Right lobe of liver (tissue), 6 donors: Measurements from ENCODE around the gene HBQ1. TPM values are rescaled to one million over a fixed set of nuclear protein-coding genes. Genes with fewer than 3 reads are reported as not detected.

Experiments
- ATAC-seq, 4 donors: fragments of 200-7000 bp; cut with Tn5 transposase; one replicate each; pipeline ENCODE4 v1.9.1; 2020; ENCODE audit warnings: mild to moderate bottlenecking in 4 of 4, moderate library complexity in 4 of 4
- DNase-seq, 3 donors: peaks; one replicate each; pipeline ENCODE4 v3.0.0-alpha.2; 2020
- H3K27ac ChIP-seq, 3 donors: fragments of 200-600 bp; one replicate each; pipeline ENCODE4 v1.8.0; 2022
- H3K27me3 ChIP-seq, 2 donors: fragments of 200-600 bp; one replicate each; pipeline ENCODE4 v1.8.0; 2022
- H3K36me3 ChIP-seq, 4 donors: fragments of 200-600 bp; sonication (generic) in 1 of 4; one replicate each; pipeline versions ENCODE4 v1.5.1 to v1.8.0; 2017 to 2022; ENCODE audit warnings: control low read depth in 1 of 4
- H3K4me1 ChIP-seq, 4 donors: fragments of 200-600 bp; sonication (generic) in 1 of 4; one replicate each; pipeline versions ENCODE4 v1.5.1 to v1.8.0; 2017 to 2022; ENCODE audit warnings: control low read depth in 1 of 4
- H3K4me3 ChIP-seq, 3 donors: fragments of 200-600 bp; one replicate each; pipeline ENCODE4 v1.8.0; 2022
- H3K9me3 ChIP-seq, 4 donors: fragments of 200-600 bp; sonication (generic) in 1 of 4; one replicate each; pipeline versions ENCODE4 v1.5.1 to v1.8.0; 2017 to 2022; ENCODE audit warnings: control low read depth in 1 of 4
- POLR2A ChIP-seq: fragments of 450-650 bp; IDR thresholded peaks from one replicate; pipeline ENCODE4 v1.6.1; 2017; ENCODE audit warnings: antibody characterized with exemption, mild to moderate bottlenecking
- WGBS: methylation state at CpG from one replicate; pipeline ENCODE4 v1.1.6; 2018; ENCODE audit warnings: low coverage, low lambda C conversion rate; ENCODE audit not compliant: insufficient coverage; ENCODE audit errors: missing lambda C conversion rate; 5-methylcytosine and 5-hydroxymethylcytosine counted together
- intact Hi-C, 2 donors: fragments of 100-400 bp; cut with DNase I; formaldehyde crosslinking; loops; one replicate each; pipeline versions ENCODE4 v1.11.2 to v1.14.1; 2022
- total RNA-seq, 6 experiments: library from RNA; depleted of rRNA in 2 of 6; stranded (reverse); fragments of >200 nt in 2 of 6; fragmentation: NEBNext Ultra II Directional in 3 of 6; extraction: Animal tissue kit (Norgen Biotek cat#: 25700) in 3 of 6; gene quantifications; one replicate each; pipeline versions ENCODE4 v1.1.0 to v1.2.4, GENCODE V29; 2016 to 2023
- TF ChIP-seq, protein P1 (sequence below), 4 donors: fragments of 200-600 bp in 3 of 4; fragments of 450-650 bp in 1 of 4; IDR thresholded peaks; one replicate each; pipeline versions ENCODE4 v1.5.1 to v1.8.0; 2016 to 2022; ENCODE audit warnings: antibody characterized with exemption in 4 of 4, mild to moderate bottlenecking in 2 of 4
- donor health status: DM: no; HTN: yes; CAD: no.
- donor health status: DM: no; HTN: no; CAD: no.
- donor health status: DM: no; HTN: no; CAD: no.
- donor health status: DM: no; HTN: yes; CAD: no.
- donor health status: DM: no; HTN: yes; CAD: no.

Gene HBQ1
- total RNA-seq, 6 experiments from 2014 or later, result 0.47 TPM; not detected in 5

DNA sequence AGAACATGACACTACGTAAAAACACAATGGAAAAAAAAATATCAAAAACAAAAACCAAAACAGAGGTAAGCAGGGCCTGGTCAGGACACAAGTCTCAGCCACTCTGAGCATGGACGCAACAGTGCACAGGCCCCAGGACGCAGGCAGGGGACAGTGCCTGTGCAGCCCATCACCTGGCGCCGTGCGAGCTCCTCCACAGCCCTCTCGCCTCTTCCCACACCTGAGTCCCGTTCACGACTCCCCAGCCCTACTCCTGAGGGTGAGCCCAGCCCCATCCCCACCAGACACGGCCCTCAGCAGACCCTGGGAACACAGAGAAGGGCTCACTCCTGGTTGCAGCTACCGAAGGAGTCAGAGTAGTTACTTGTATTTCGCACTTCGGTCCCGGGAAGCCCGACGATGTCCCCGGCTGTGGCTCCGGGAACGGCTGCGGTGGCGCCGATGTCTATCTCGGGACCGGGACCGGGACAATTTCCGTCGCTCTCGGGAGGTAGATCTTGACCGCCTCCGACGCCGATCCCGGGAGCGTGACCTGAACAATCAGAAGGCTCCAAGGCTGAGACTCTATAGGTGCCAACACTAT lies 9.4 kb downstream of the HBQ1 start:
- TF ChIP-seq POLR2A, result no peak
- TF ChIP-seq, protein P1, sequence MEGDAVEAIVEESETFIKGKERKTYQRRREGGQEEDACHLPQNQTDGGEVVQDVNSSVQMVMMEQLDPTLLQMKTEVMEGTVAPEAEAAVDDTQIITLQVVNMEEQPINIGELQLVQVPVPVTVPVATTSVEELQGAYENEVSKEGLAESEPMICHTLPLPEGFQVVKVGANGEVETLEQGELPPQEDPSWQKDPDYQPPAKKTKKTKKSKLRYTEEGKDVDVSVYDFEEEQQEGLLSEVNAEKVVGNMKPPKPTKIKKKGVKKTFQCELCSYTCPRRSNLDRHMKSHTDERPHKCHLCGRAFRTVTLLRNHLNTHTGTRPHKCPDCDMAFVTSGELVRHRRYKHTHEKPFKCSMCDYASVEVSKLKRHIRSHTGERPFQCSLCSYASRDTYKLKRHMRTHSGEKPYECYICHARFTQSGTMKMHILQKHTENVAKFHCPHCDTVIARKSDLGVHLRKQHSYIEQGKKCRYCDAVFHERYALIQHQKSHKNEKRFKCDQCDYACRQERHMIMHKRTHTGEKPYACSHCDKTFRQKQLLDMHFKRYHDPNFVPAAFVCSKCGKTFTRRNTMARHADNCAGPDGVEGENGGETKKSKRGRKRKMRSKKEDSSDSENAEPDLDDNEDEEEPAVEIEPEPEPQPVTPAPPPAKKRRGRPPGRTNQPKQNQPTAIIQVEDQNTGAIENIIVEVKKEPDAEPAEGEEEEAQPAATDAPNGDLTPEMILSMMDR (IDR thresholded peaks at IDR 0.05), result no peak
- WGBS, result 96% methylated on average over 17 of the region's 34 CpGs
- intact Hi-C loops, result no loop called here
- no peak for DNase-seq
- peak in 2 of 4 donors; percentile 20 for ATAC-seq
- Histone ChIP-seq H3K36me3 (peaks cover 4 to 61% (median 33%) of the 10 kb centered on the region in 4 donors), H3K9me3 (no peaks in the 10 kb centered on the region), H3K27ac (no peak overlapping the region), H3K4me1 (no peaks in the 10 kb centered on the region), H3K27me3 (no peaks in the 10 kb centered on the region), H3K4me3 (no peak overlapping the region)

DNA sequence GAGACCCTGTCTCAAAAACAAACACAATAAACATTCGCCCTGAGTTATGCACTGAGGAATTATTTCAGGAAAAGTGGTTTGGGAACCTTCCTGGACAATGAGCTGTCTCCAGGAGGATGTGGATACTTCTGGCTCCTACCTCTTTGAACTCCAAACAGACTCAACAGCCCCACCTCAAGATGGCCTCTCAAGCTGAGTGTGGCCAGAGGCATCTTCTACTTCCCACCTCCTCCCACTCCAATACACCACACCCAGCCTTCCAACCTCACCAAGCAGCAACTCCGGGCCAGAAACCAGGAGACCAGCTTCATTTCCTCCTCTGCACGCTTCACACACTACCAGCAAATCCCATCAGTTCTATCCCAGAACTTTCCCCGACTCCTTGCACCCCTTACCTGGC lies 11.6 kb downstream of the HBQ1 start:
- Histone ChIP-seq H3K36me3 (peaks cover 4 to 81% (median 33%) of the 10 kb centered on the region in 4 donors), H3K27ac (no peak overlapping the region)

GRCh38 chr16:192686-193085 lies 12.4 kb downstream of the HBQ1 start:
- DNase-seq (no peak), ATAC-seq (no peak)
- Histone ChIP-seq H3K4me3 (no peak overlapping the region), H3K36me3 (peaks cover 7 to 89% (median 36%) of the 10 kb centered on the region in 4 donors), H3K4me1 (no peaks in the 10 kb centered on the region), H3K9me3 (no peaks in the 10 kb centered on the region), H3K27me3 (no peaks in the 10 kb centered on the region), H3K27ac (no peak overlapping the region)
- intact Hi-C loops, result no loop called here
- no peak for TF ChIP-seq POLR2A
- TF ChIP-seq, protein P1 (IDR thresholded peaks at IDR 0.05), result no peak
- WGBS, result 92% methylated on average over 8 of the region's 11 CpGs

More for the DNA sequence above, 11.6 kb downstream of the HBQ1 start:
- Histone ChIP-seq H3K9me3 (no peaks in the 10 kb centered on the region), H3K27me3 (no peaks in the 10 kb centered on the region), H3K4me3 (no peak overlapping the region), H3K4me1 (no peaks in the 10 kb centered on the region)
- ATAC-seq (no peak), DNase-seq (no peak)
- 100% methylated on average over 3 of the region's 4 CpGs for WGBS
- TF ChIP-seq, protein P1 (IDR thresholded peaks at IDR 0.05), result no peak
- TF ChIP-seq POLR2A, result no peak
- intact Hi-C loops, result no loop called here

- intact Hi-C loops, result no loop called here
- Histone ChIP-seq H3K9me3 (no peaks in the 10 kb centered on the region), H3K36me3 (peaks cover 9 to 96% (median 39%) of the 10 kb centered on the region in 4 donors), H3K4me1 (no peaks in the 10 kb centered on the region), H3K4me3 (no peak overlapping the region), H3K27ac (no peak overlapping the region), H3K27me3 (no peaks in the 10 kb centered on the region)
- TF ChIP-seq, protein P1 (IDR thresholded peaks at IDR 0.05), result no peak
- no peak for TF ChIP-seq POLR2A
- ATAC-seq (no peak), DNase-seq (no peak)
- WGBS, result 94% methylated on average over 11 of the region's 15 CpGs
These were observed 13.2 kb downstream of the HBQ1 start for GRCh38 chr16:193441-193840.
